ENCODE data around the gene PIPOX. TPM values are rescaled to one million over a fixed set of nuclear protein-coding genes. Genes with fewer than 3 reads are reported as not detected.

PIPOX gene
- total RNA-seq, 1 donor from 2014 or later = 1.5 TPM

DNA sequence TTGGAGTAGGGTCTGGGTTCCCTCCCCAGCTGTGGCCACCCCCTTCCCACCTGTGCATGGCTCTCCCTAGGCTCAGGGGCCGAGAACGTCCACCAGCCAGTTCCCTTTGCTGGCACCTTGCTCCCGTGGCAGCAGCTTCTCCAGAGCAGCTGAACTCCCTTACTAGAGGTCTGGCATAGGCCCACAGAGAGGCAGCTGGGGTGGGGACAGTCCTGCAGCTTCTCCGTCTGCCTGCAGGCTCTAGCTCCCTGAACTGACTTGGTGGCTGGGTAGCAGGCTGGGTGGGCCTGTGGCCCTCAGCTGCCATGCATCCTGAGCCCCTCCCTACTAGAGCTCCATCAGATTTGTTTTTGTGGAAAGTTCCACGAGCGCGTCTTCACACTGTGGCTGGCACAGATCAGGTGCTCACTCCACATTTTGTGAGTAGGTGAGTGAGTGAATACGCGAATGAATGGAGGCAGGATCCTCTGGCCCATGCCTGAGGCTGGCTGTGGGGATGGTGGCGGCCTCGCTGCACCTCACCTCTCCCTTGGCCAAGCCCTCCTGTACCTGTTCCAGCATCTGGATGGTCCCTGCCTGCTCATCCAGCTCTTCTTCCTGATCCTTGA, 51.3 kb downstream of the PIPOX start:
- no peak overlapping the region for H3K4me3 Mint-ChIP-seq (ENCODE audit: unreplicated experiment)
- DNase-seq (ENCODE audit: low spot score) = no peak
- TF ChIP-seq, protein P1, sequence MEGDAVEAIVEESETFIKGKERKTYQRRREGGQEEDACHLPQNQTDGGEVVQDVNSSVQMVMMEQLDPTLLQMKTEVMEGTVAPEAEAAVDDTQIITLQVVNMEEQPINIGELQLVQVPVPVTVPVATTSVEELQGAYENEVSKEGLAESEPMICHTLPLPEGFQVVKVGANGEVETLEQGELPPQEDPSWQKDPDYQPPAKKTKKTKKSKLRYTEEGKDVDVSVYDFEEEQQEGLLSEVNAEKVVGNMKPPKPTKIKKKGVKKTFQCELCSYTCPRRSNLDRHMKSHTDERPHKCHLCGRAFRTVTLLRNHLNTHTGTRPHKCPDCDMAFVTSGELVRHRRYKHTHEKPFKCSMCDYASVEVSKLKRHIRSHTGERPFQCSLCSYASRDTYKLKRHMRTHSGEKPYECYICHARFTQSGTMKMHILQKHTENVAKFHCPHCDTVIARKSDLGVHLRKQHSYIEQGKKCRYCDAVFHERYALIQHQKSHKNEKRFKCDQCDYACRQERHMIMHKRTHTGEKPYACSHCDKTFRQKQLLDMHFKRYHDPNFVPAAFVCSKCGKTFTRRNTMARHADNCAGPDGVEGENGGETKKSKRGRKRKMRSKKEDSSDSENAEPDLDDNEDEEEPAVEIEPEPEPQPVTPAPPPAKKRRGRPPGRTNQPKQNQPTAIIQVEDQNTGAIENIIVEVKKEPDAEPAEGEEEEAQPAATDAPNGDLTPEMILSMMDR (IDR thresholded peaks at IDR 0.05) = no peak
- H3K9me3 Mint-ChIP-seq (ENCODE audit: low read depth) = no peaks in the 10 kb centered on the region
- H3K27ac Mint-ChIP-seq (ENCODE audit: unreplicated experiment) = no peak overlapping the region
- H3K36me3 Mint-ChIP-seq (ENCODE audit: low read depth) = peaks cover 32% of the 10 kb centered on the region
- H3K27me3 Mint-ChIP-seq (ENCODE audit: low read depth) = no peaks in the 10 kb centered on the region
- H3K4me1 Mint-ChIP-seq (ENCODE audit: low read depth) = no peaks in the 10 kb centered on the region

DNA sequence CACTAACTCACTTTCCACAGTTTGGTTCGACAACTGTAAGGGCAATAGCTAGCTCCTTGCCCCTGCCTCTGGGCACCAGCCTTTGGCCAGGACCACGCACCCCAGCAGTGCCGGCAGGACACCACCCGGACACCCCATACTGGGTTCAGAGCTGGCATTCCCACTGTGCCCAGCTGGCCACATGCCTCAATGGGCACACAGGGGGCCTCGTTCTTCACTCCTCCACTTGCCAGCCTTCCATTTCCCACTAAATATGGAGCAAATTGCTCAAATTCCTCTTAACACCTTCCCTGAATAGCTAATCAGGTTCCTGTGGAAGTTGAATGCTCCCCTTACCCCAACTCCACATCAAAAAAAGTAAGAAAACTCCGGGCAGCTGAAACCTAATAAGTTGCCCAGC, 52.5 kb downstream of the PIPOX start:
- TF ChIP-seq, protein P1 (IDR thresholded peaks at IDR 0.05) = no peak
- no peak overlapping the region for H3K4me3 Mint-ChIP-seq (ENCODE audit: unreplicated experiment)
- H3K27ac Mint-ChIP-seq (ENCODE audit: unreplicated experiment) = no peak overlapping the region

DNA sequence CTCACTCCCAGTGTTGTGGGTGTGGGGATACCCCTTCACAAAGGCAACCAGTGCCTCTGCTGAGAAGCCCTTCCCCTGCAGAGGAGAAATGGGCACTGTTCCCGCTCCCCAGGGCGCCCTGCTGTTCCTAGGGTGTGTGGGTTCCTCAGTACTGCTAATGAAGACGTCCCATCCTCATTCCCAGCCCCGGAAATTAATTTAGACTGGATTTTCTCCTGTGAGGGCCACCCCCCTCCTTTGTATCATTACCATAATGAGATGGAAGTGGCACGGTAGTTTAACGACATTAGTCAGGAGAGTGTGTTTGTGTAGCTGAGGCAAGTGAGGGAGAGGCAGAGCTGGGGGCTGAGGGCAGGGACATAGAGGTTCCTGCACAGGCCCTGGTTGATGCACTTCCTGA, 53.2 kb downstream of the PIPOX start:
- no peak for DNase-seq (ENCODE audit: low spot score)
- no peak overlapping the region for H3K4me3 Mint-ChIP-seq (ENCODE audit: unreplicated experiment)
- TF ChIP-seq, protein P1 (IDR thresholded peaks at IDR 0.05) = no peak
- no peak overlapping the region for H3K27ac Mint-ChIP-seq (ENCODE audit: unreplicated experiment)
- peaks cover 29% of the 10 kb centered on the region for H3K36me3 Mint-ChIP-seq (ENCODE audit: low read depth)
- no peaks in the 10 kb centered on the region for H3K4me1 Mint-ChIP-seq (ENCODE audit: low read depth)
- H3K9me3 Mint-ChIP-seq (ENCODE audit: low read depth) = no peaks in the 10 kb centered on the region
- no peaks in the 10 kb centered on the region for H3K27me3 Mint-ChIP-seq (ENCODE audit: low read depth)

More for the DNA sequence above, 52.5 kb downstream of the PIPOX start:
- Mint-ChIP-seq H3K4me1 (ENCODE audit: low read depth) (no peaks in the 10 kb centered on the region), H3K9me3 (ENCODE audit: low read depth) (no peaks in the 10 kb centered on the region), H3K27me3 (ENCODE audit: low read depth) (no peaks in the 10 kb centered on the region), H3K36me3 (ENCODE audit: low read depth) (peaks cover 32% of the 10 kb centered on the region)
- no peak for DNase-seq (ENCODE audit: low spot score)

DNA sequence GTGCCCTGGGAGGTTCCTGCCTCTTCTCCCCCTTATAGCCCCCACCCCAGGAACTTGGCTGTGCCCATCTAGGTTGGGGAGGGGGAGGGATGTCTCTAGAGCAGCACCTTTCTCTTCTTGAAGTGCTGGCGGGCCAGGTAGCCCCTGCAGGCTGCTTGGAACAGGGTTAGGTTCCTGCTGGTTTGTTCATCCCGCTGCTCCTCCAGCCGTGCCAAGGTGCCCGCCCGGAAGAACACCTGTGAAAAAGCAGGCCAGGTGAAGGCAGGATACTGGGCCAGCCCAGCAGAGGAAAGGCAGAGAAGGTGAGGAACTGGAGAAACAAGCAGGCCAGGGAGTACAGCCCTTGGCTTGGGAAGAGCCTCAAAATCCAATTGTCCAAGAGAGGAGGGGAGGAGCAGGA, 56.6 kb downstream of the PIPOX start:
- no peak overlapping the region for H3K4me3 Mint-ChIP-seq (ENCODE audit: unreplicated experiment)
- peaks cover 31% of the 10 kb centered on the region for H3K36me3 Mint-ChIP-seq (ENCODE audit: low read depth)
- H3K4me1 Mint-ChIP-seq (ENCODE audit: low read depth) = no peaks in the 10 kb centered on the region
- H3K27ac Mint-ChIP-seq (ENCODE audit: unreplicated experiment) = no peak overlapping the region
- H3K9me3 Mint-ChIP-seq (ENCODE audit: low read depth) = no peaks in the 10 kb centered on the region
- H3K27me3 Mint-ChIP-seq (ENCODE audit: low read depth) = no peaks in the 10 kb centered on the region
- DNase-seq (ENCODE audit: low spot score) = no peak
- TF ChIP-seq, protein P1 (IDR thresholded peaks at IDR 0.05) = no peak

DNA sequence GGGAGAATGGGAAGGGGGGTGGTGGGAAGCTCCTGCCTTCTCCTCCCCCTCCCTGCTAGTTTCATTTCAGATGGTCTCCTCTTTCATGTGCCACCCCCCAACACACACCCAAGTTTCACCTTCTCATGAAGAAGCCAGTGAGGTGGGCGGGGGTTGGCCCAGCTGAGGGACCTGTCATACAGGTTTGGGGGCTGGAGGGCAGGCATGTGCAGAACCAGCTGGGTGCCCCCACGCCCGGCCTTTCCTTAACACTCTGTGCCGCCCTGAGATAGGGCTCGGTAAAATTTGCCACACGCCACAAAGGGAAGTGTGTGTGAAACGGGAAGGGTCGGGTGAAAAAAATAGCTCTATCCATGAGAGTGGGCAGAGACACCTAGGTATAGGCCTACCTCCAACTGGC, 57.4 kb downstream of the PIPOX start:
- TF ChIP-seq, protein P1 (IDR thresholded peaks at IDR 0.05) = no peak
- Mint-ChIP-seq H3K9me3 (ENCODE audit: low read depth) (no peaks in the 10 kb centered on the region), H3K27ac (ENCODE audit: unreplicated experiment) (no peak overlapping the region), H3K4me3 (ENCODE audit: unreplicated experiment) (no peak overlapping the region), H3K4me1 (ENCODE audit: low read depth) (no peaks in the 10 kb centered on the region), H3K36me3 (ENCODE audit: low read depth) (peaks cover 33% of the 10 kb centered on the region), H3K27me3 (ENCODE audit: low read depth) (no peaks in the 10 kb centered on the region)
- no peak for DNase-seq (ENCODE audit: low spot score)
